ENCODE measurements around the gene SMAD9.
A peak's percentile ranks its signal among the peaks of the same experiment; 100 is the strongest.

SMAD9 gene

DNA sequence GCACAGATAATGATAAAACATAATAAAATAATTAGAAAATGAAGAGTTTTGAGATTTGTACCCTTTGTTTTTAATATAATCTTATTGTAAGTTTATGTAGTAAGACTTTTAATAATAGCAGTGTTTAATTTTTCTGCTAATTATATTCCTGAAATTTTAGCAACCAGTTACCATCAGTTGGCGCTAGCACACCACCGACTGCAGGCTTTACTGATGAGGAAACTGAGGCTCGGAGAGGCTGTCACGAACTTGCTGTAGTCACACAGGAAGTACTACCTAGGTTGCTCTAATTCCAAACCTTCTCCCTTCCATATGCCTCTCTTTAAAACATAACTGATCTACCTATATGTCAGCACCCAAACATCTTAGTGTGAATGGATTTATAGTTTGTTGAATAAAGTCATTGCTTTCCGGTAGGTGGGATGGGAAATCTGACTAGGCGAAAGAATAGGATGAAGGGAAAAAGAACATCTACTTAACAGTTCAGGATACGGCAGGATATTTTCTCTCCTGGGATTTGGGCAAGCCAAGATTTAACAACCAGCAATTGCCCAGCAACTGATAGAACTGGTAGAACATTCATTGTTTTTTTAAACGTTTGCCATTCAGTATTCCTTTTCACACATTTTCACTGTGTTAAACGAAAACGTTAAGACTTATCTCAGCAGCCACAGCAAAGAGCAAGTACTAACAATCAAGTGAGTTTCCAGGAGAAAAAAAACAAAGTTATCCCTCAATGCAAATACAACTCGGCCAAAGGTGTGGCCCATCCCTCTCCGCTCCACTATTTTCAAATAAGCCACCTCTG lies 101.8 kb downstream of the SMAD9 start:
- peak; percentile 20 for DNase-seq (ENCODE audit: low spot score)

DNA sequence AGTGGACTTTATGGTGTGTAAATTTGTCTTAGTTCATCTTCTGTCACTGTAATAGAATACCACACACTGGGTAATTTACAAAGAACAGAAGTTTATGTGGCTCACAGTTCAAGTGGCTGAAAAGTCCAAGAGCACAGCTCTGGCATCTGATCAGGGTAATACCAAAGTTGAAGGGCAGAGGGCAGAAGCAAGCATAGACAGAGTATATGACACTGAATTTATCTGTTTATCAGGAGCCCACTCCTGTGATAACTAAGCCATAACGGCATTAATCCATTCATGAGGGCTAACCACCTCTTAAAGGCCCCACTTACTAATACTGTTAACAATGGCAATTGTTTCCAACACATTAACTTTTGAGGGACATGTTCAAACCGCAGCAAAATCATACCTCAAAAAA lies 105.0 kb downstream of the SMAD9 start:
- peak; percentile 23 for DNase-seq (ENCODE audit: low spot score)

DNA sequence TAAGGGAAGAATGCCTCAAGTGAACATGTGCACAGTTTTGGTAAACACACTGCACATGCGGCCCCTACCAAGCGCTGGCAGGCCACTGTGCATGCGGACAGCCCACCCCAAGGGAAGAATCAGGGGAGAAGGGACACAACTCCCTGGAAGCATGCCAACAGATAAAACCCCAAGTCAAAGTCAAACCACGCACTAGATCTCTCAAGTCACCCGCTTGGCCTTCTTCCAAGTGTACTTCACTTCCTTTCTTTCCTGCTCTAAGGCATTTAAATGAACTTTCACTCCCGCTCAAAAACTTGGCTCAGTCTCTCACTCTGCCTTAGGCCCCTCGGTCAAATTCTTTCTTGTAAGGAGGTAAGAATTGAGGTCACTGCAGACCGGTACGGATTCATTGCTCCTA lies 105.6 kb downstream of the SMAD9 start:
- no peak for DNase-seq (ENCODE audit: low spot score)

DNA sequence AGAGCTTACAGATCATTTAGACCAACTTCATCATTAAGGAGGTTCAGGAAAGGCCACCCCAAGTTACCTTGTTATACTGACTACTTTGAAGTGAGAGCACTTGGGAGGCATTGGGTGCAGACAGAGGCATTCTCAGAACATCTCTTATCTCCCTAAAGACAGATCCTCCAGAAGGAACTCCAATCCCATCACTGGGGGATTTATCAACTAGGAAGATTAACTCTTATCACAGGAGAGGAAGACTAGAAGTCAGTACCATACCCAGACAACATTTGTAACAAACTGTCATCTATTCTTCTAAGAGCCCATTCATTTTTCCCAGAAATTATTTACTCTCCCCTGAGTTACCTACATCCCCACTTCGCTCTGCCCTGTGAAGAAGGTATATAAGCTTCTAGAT lies 106.8 kb downstream of the SMAD9 start:
- no peak for DNase-seq (ENCODE audit: low spot score)

GRCh38 chr13:36807616-36808015 lies 112.4 kb downstream of the SMAD9 start:
- DNase-seq (ENCODE audit: low spot score), result peak; percentile 8

- no peak for DNase-seq (ENCODE audit: low spot score)
These were observed 113.9 kb downstream of the SMAD9 start for GRCh38 chr13:36806102-36806501.

DNA sequence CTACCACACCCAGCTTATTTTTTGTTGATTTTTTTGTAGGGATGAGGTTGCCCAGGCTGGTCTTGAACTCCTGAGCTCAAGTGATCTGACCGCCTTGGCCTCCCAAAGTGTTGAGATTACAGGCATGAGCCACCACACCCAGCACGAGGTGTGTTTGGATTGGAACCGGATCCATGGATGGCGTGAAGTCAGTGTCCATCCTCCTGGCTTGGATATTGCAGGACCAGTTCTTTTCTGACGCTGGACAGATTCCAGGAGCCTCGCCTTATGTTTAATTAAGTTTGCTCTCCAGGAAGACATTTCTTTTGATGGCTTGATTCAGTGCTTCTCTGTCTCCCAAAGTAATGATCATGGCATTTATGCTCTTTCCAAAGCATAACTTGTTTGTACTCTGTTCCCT lies 115.5 kb downstream of the SMAD9 start:
- no peak for DNase-seq (ENCODE audit: low spot score)

- DNase-seq (ENCODE audit: low spot score), result no peak
These were observed 119.0 kb downstream of the SMAD9 start for GRCh38 chr13:36801035-36801434.

DNA sequence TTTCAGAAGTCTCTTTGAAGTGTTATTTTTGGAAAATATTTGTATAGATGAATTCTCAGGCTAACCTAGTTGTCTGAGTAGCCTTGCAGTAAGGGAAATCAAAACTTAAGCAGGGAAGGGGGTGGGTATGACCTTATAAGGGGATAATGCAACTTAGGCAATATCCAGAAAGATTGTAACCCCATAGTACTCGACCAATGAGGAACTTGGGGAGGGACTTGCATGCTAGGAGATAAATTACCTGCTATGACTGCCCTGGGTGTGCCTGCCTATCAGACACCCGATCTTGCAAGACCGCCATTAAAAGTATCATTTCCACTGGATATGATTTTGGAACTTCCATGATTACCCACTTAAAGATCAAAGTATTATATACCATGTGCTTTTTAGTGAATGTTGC lies 124.0 kb downstream of the SMAD9 start:
- DNase-seq (ENCODE audit: low spot score), result no peak

GRCh38 chr13:36795463-36795862 lies 124.6 kb downstream of the SMAD9 start:
- DNase-seq (ENCODE audit: low spot score), result no peak
